OCI-LY1 (cell line): Measurements from ENCODE around the gene CALCOCO1.

Experiments used
- H2AFZ ChIP-seq: fragments of 200-600 bp; sonication (generic), shearing (Covaris generic); 2 replicates; pipeline ENCODE4 v1.6.0; 2014; ENCODE audit warnings: antibody characterized with exemption, mild to moderate bottlenecking, low read length
- H3F3A ChIP-seq: fragments of 200-600 bp; sonication (generic), shearing (Covaris generic); 2 replicates; pipeline ENCODE4 v1.6.0; 2014; ENCODE audit warnings: mild to moderate bottlenecking, antibody characterized with exemption, low read length, moderate library complexity; ENCODE audit not compliant: insufficient read depth
- H3K27ac ChIP-seq: fragments of 200-600 bp; sonication (generic); 2 replicates; pipeline ENCODE4 v1.5.1; 2014; ENCODE audit warnings: low read length, mixed run types, mild to moderate bottlenecking, low read depth; ENCODE audit not compliant: poor library complexity, severe bottlenecking
- H3K27me3 ChIP-seq: fragments of 200-600 bp; sonication (generic); 2 replicates; pipeline ENCODE4 v1.6.0; 2014; ENCODE audit warnings: antibody characterized with exemption, mild to moderate bottlenecking, low read length, moderate library complexity; ENCODE audit not compliant: insufficient read depth
- H3K36me3 ChIP-seq: fragments of 200-600 bp; sonication (generic); 2 replicates; pipeline ENCODE4 v1.6.1; 2014; ENCODE audit warnings: mild to moderate bottlenecking, antibody characterized with exemption, low read length, moderate library complexity, mixed read lengths; ENCODE audit not compliant: insufficient read depth
- H3K4me1 ChIP-seq: fragments of 200-600 bp; sonication (generic); 2 replicates; pipeline ENCODE4 v1.5.1; 2014; ENCODE audit warnings: mild to moderate bottlenecking, low read length, moderate library complexity; ENCODE audit not compliant: insufficient read depth, severe bottlenecking
- H3K4me2 ChIP-seq: fragments of 200-600 bp; sonication (generic), shearing (Covaris generic); 2 replicates; pipeline ENCODE4 v1.6.1; 2014; ENCODE audit warnings: low read length
- H3K4me3 ChIP-seq: fragments of 200-600 bp; sonication (generic); 2 replicates; pipeline ENCODE4 v1.5.1; 2014; ENCODE audit warnings: low read length, low read depth, mild to moderate bottlenecking, mixed read lengths; ENCODE audit not compliant: poor library complexity, severe bottlenecking
- H3K79me2 ChIP-seq: fragments of 200-600 bp; shearing (Covaris generic); 2 replicates; pipeline ENCODE4 v1.6.1; 2016; ENCODE audit warnings: mixed run types, low read length, mixed read lengths; ENCODE audit not compliant: insufficient read depth
- H3K9ac ChIP-seq: fragments of 200-600 bp; sonication (generic), shearing (Covaris generic); 2 replicates; pipeline ENCODE4 v1.6.1; 2014; ENCODE audit warnings: mild to moderate bottlenecking, low read length, mixed read lengths
- H3K9me2 ChIP-seq: fragments of 200-600 bp; sonication (generic), shearing (Covaris generic); 2 replicates; pipeline ENCODE4 v1.6.1; 2014; ENCODE audit warnings: low read depth, mild to moderate bottlenecking, low read length, mixed read lengths
- H3K9me3 ChIP-seq: fragments of 200-600 bp; shearing (Covaris generic); 2 replicates; pipeline ENCODE4 v1.6.1; 2014; ENCODE audit warnings: low read length, mixed read lengths
- H4K20me1 ChIP-seq: fragments of 200-600 bp; sonication (generic), shearing (Covaris generic); 2 replicates; pipeline ENCODE4 v1.6.0; 2016; ENCODE audit warnings: mild to moderate bottlenecking, low read length; ENCODE audit not compliant: insufficient read depth
- EZH2 ChIP-seq: fragments of 200-600 bp; sonication (generic), shearing (Covaris generic); IDR thresholded peaks from 2 replicates; pipeline ENCODE4 v1.8.0; 2017; ENCODE audit warnings: borderline replicate concordance, mixed run types, mild to moderate bottlenecking, antibody characterized with exemption, low read length, moderate library complexity, mixed read lengths
- TF ChIP-seq, protein P1 (sequence below): fragments of 200-600 bp; sonication (generic), shearing (Covaris generic); IDR thresholded peaks from 2 replicates; pipeline ENCODE4 v1.5.1; 2017; ENCODE audit warnings: mild to moderate bottlenecking, antibody characterized with exemption, low read length, moderate library complexity, mixed read lengths

The CALCOCO1 gene

DNA sequence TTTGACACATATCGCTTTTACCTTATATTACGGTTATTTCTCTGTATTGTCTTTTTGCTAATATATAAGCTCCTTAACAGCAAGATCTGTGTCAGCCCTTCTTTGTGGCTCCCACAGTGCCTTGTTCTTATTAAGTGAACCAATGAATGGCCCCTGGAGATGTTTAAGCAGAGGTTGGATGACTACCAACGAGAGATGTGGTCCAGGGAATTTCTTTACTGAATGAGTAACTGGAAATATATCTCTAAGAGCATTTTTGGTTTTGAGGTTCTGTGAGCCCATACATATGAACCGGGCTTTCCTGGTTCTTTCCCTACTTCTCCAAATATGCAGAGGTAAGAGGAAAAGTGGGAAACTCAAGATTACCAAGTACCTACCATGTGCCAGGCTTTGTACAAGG lies 23.5 kb downstream of the CALCOCO1 start:
- Histone ChIP-seq H3K79me2 (no peaks in the 10 kb centered on the region), H3K9me2 (no peaks in the 10 kb centered on the region), H3K4me3 (no peak overlapping the region), H3K4me1 (no peaks in the 10 kb centered on the region), H3K27ac (no peak overlapping the region), H3K36me3 (no peaks in the 10 kb centered on the region), H3F3A (no peaks in the 10 kb centered on the region), H3K27me3 (peaks cover 13% of the 10 kb centered on the region; the same call in 1 of the 2 replicates), H4K20me1 (no peaks in the 10 kb centered on the region), H3K4me2 (no peak overlapping the region), H3K9me3 (no peaks in the 10 kb centered on the region), H2AFZ (no peak overlapping the region), H3K9ac (no peak overlapping the region)
- TF ChIP-seq EZH2 = no peak
- TF ChIP-seq, protein P1, sequence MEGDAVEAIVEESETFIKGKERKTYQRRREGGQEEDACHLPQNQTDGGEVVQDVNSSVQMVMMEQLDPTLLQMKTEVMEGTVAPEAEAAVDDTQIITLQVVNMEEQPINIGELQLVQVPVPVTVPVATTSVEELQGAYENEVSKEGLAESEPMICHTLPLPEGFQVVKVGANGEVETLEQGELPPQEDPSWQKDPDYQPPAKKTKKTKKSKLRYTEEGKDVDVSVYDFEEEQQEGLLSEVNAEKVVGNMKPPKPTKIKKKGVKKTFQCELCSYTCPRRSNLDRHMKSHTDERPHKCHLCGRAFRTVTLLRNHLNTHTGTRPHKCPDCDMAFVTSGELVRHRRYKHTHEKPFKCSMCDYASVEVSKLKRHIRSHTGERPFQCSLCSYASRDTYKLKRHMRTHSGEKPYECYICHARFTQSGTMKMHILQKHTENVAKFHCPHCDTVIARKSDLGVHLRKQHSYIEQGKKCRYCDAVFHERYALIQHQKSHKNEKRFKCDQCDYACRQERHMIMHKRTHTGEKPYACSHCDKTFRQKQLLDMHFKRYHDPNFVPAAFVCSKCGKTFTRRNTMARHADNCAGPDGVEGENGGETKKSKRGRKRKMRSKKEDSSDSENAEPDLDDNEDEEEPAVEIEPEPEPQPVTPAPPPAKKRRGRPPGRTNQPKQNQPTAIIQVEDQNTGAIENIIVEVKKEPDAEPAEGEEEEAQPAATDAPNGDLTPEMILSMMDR = no peak

DNA sequence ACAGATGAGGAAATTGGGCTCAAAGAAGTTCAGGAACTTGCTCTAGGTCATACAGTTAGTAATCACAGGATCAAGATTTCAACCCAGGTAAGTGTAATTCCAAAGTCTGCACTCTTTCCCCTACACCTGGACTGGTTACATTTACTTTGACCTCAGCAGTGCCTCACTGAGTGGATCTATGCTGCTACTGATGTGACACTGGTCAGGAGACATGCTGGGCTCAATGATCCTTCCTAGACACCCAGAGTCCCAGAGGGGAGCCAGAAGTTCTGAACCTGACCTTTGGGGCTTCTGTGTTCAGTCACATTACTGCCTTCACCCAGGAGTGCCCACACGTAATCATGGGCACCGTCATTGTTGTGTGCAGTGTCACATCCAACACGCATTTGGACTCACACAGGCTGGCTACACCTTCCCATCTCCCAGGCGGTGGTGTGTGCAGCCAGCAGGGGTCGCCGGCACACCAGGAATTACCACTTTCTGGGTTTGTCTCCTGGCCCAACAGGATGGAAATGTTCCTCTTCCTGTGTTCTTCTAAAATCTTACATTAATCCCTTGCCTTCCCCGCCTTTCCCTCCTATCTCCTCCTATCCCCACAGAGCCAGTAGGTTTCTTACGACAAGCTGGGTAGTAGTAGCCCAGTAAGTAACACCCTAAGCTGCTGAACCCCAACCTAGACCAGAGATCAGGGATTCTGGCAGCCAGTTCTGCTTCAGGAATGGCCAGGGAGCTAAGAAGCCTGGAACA lies 25.6 kb downstream of the CALCOCO1 start:
- H3K4me3 ChIP-seq = no peak overlapping the region
- H3K9me2 ChIP-seq = no peaks in the 10 kb centered on the region
- no peak overlapping the region for H3K9ac ChIP-seq
- H3K4me1 ChIP-seq = no peaks in the 10 kb centered on the region
- no peaks in the 10 kb centered on the region for H4K20me1 ChIP-seq
- H3K36me3 ChIP-seq = no peaks in the 10 kb centered on the region
- no peak overlapping the region for H3K27ac ChIP-seq
- H2AFZ ChIP-seq = no peak overlapping the region
- no peaks in the 10 kb centered on the region for H3F3A ChIP-seq
- H3K4me2 ChIP-seq = no peak overlapping the region
- peaks cover 17% of the 10 kb centered on the region; the same call in 1 of the 2 replicates for H3K27me3 ChIP-seq
- no peaks in the 10 kb centered on the region for H3K9me3 ChIP-seq
- no peaks in the 10 kb centered on the region for H3K79me2 ChIP-seq
- no peak for TF ChIP-seq EZH2
- TF ChIP-seq, protein P1 = peak; percentile 93

DNA sequence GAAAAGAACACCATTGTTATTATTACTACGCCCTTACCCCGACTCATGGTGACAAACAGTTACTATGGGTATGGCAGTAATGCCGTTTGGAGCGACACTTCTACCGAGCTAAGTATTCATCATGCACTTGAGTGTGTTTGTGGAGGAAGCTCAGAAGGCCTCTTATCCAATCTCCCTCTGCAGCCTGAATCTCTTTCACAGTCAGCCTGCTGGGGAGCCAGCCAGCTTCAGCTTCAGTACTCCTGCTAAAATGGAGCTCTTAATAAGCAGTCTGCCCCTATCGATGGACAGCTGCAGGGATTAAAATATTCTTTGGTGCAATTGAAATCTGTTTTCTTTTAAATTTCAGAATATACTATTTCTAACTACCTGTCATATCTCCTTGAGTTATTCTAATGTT lies 26.7 kb downstream of the CALCOCO1 start:
- TF ChIP-seq EZH2 = no peak
- TF ChIP-seq, protein P1 = no peak
- no peaks in the 10 kb centered on the region for H3K36me3 ChIP-seq

More for the DNA sequence above, 26.7 kb downstream of the CALCOCO1 start:
- H3K27me3 ChIP-seq = peaks cover 17% of the 10 kb centered on the region; the same call in 1 of the 2 replicates
- H3K27ac ChIP-seq = no peak overlapping the region
- H3K9ac ChIP-seq = no peak overlapping the region
- no peaks in the 10 kb centered on the region for H3K79me2 ChIP-seq
- no peaks in the 10 kb centered on the region for H3K9me3 ChIP-seq
- H3F3A ChIP-seq = no peaks in the 10 kb centered on the region
- no peaks in the 10 kb centered on the region for H3K4me1 ChIP-seq
- H3K4me2 ChIP-seq = no peak overlapping the region
- no peak overlapping the region for H3K4me3 ChIP-seq
- no peak overlapping the region for H2AFZ ChIP-seq
- no peaks in the 10 kb centered on the region for H4K20me1 ChIP-seq
- H3K9me2 ChIP-seq = no peaks in the 10 kb centered on the region
